Measurements from ENCODE around the gene AVPI1.
"Not testable (repeated sequence)": the region's sequence is repeated elsewhere in the genome, so short reads cannot be mapped to it uniquely, and the experiment has no call there.

Gene AVPI1

DNA sequence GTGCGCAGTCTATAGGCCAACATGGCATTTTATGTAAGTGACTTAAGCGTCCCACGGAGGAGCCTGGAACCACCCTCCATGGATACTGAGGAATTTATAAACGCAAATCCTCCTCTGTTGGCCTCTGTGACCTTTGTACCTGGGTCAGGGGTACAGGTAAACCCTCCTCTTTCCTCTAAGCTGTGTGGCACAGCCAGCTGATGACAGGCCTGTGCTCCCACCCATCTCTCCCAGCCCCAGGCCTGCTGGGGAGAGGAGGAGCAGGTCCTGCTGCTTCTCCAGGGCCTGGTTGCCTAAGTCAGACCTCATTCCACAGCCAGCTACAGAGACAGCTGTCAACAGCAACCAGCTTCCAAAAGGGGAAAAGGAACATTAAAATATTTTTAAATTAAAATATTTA, 5.0 kb downstream of the AVPI1 start:
- no peak for DNase-seq

DNA sequence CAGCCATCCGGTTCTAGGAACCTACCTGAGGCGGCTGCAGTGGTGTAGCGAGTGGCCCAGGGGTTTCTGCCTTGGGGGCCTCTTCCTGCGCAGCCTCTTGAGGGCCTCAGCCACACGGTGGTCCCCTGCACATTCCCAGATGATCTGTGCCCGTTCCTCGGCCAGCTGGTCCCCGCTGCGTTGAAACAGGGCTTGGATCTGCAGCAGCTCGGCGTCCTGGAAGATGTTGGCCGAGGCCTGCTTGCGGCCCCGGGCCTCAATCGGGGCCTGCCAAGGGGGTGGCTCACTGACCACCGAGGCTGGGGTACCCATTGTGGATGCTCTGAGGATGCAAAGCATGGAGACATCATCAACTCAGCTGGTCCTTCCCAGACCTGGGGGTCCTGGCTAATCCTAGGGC, 7.4 kb downstream of the AVPI1 start:
- no peak for DNase-seq

DNA sequence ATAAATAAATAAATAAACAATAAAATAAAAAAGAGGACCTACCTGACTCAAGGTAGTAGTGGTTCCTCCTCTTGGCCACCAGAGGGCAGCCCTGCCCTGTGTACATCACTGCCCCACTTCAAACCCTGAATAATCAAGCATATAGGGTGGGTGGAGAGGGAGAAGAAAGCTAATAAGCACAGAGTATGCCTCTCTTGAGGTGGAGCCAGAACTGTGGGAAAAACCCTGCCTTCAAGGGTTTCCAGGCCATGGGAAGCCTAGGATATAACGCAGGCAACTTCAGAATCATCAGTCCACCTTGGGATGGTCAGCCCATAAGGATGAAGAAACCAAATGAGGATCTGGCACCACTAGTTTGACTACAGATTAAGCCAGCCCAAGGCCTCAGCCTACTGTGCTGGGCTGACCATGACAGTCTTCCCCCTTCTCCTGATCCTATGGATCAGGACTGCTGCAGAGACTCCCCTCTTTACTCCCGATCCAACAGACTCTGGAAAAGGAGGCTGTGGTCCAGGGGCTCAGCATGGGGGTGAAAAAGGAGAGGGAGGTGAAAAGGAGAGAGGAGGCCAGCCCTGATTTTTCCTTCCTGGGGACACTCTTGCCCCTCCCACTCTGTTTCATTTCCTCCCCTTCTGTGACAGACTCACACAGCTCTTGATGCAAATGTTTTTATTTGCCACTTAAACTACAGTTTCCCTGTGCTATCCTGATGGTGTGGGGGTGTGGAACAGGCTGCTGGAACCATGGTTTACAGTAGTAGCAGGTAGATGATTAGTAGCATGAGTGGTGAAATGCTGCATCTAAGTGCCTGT, 10.1 kb downstream of the AVPI1 start:
- DNase-seq = peak; percentile 54

DNA sequence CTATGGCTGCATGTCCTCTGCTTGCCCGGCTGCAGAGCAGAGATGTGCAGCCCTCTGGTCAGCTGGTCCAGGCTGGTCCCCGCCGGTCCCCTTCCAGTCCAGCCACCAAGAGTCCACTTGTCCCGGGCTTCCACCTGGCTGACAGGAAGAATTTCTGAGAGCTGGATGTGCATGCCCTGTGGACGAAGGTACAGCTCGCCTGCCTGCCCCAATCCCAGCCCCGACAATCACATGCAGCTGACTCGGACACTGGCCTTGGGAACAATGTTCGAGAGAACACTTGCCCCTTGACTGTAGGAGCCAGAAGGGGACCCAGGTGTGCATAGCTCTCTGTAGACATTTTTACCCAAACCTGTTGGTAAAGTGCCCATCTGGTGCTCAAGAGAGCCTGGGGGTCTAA, 11.8 kb downstream of the AVPI1 start:
- DNase-seq = no peak

DNA sequence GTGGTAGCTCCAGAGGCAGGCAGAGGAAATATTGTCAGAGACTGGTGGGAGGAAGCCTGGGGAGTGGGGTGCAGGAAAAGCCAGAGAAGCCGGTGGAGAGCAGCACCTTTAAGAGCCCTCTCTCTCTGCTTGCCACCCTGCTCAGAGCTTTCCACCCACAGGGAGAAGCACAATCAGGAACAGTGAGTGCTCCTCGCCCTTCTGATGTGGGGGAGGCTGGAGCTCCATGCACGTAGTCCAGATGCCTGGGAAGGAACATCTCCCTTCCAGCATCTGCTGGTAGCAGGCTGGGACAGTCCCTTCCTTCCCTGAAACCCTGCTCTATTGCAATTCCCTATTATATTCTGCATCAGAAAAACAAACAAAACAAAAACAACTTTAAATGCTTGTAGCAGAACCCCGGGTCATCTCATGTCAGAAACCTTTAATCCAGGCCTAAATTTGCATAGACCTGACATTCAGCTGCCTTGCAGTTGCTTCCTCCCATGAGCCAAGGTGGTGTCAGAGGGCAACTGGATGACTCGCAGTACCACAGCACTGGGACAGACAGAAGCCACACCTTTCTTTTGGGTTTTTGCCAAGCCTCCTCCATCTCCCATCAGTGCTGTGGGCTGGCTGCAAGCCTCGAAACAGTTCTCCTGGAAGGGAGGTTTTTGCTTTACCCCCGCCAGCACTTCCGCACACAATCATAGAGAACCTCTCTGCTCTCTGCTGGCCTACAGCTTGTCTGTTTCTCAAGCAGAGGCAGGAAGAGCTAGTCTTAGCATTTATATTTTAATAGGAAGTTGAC, 13.1 kb downstream of the AVPI1 start:
- peak; percentile 17 for DNase-seq

DNA sequence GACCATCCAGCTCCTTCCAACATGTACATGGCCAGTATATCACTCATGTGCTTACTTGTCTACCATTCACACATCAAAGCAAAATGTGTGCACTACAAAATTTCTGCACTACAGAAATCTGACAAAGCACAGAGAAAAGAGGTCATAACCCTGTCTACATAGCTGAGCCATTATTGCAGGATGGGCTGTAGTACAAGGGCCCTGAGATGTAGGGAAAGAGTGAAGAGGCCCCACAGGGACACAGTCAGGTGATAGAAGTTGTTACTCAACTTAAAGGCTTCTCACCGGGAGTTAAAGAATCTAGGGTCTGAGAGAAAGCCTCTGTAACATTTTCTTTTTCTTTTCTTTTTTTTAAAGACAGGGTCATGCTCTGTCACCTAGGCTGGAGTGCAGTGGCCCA, 17.5 kb downstream of the AVPI1 start:
- no peak for DNase-seq

DNA sequence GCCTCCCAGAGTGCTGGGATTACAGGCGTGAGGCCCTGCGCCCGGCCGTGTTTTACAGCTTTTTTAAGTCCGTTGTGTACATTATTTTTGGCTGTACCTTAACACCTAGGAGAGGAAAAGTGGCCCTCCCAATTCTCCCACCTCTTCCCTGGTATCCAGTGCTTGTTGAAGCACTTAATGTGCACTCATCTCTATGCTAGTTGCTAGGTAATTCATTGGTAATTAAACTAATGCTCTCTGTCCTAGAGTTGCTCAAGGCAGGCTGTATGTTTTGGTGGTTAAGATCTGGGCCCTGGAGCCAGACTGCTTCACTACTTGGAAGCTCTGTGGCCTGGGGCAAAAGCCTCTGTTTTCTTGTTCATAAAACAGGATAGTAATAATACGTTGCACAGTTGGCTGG, 19.6 kb downstream of the AVPI1 start:
- no peak for DNase-seq

DNA sequence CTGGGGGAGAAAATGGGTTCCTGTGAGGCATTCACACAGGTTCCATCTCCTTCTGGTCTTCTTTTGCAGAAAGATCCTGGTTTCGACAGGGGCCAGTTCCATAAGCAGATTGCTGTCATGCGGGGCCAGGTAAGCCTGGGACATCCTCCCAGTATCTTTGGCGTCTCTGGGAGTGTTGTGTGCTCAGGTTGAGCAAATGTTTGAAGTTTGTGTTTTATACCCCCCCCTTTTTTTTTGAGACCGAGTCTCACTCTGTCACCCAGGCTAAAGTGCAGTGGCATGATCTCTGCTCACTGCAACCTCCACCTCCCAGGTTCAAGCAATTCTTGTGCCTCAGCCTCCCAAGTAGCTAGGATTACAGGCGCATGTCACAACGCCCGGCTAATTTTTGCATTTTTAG, 20.0 kb downstream of the AVPI1 start:
- no peak for DNase-seq

DNA sequence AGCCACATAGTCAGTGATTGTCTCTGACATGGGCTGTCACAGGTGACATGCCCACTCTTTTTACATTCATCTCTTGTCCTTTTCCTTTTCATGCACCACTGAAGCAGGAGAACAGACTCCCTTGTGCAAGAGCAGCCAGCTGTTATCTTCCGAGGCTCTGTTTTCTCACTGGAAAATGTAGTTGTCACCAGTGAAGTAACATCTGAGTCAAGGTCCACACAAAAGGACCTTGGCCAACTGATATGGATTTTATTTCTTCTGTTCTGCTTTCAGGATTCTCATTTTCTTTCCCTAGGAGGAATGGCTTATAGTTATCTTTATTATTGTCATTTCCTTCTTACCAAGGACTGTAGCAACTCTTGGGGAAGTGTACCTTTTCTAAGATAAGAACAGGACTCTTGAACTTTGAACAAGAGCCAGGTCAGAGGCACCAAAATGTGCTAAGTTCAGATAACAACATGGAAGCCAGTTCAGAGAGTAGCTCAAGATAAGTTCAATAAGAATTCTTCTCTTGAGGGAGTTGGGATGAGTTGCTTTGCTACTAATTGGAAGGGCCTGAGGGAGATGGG, 22.7 kb downstream of the AVPI1 start:
- no peak for DNase-seq

DNA sequence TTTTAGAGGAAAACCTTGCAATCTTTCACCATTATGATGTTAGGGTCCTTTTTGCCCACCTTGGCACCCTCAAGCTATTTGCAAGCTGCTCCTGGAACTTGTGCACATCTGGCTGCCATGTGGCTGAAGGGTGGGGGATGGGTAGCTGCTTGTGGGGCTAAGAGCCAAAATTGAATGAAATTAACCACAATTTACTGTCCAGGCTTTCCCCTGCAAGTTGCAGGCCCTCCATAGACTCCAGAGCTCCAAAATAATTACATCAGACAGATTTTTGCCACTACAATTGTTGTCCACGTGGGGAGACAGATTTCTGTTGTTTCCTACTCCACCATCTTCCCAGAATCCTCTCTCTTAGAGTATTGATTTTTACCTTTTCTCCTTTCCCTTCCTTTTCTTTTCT, 27.5 kb downstream of the AVPI1 start:
- DNase-seq = peak; percentile 15

DNA sequence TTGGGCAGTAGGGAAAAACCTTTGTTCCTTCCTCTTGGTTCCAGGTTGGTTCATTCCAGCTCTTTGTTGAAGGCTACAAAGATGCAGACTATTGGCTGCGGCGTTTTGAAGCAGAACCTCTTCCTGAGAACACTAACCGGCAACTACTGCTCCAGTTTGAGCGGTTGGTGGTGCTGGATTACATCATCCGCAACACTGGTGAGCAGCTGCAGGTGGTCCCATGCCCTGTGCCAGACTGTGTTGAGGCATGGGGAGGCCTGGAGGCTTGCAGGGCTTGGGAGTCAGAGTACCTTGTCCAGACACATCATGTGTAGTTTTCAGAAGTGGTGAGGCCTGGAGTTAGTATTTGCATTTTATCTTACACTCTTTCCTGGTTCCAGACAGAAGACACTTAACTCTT, 30.3 kb downstream of the AVPI1 start:
- no peak for DNase-seq

DNA sequence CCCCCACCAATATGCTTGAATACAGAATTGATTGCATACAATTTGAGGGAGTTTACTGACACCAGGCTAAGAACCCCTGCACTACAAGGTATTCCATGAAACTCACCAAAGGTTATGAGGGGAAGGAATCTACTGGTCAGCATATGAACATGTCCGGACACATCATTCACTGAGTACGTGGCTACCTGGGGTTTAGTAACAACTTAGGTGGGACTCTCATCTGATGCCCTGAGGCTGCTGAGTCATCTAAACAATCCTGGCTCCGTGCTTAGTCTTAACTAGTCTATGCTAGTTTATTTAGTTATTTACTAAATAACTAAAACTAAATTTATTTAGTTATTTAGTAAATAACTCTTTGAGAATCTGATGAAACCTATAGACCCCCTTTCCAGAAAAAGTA, 35.3 kb downstream of the AVPI1 start:
- no peak for DNase-seq

DNA sequence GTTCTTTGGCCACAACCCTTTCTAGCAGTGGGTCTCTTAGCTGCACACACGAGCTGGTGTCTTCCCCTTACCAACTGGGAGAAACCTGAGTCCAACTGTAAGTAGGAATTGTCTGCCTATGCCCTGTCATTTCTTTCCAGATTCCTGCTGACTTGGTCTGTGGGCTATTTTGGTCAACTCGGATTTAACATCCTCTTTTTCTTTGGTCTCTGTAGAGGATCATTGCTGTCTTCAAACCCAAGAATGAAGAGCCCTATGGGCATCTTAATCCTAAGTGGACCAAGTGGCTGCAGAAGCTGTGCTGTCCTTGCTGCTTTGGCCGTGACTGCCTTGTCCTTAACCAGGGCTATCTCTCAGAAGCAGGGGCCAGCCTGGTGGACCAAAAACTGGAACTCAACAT, 36.3 kb downstream of the AVPI1 start:
- DNase-seq = no peak

DNA sequence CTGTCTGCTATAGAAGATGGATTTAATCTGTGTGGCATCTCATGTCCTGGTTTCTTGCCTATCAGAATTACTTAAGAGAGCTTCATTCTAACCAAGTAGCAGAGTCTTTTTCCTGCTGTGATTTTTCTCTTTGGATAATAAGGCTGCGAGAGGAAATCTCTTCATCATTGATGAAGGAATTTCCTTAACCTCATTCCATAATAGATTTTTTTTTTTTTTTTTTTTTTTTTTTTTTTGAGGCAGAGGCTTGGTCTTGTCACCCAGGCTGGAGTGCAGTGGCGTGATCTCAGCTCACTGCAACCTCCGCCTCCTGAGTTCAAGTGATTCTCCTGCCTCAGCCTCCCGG, 37.7 kb downstream of the AVPI1 start:
- not testable (repeated sequence) for DNase-seq

DNA sequence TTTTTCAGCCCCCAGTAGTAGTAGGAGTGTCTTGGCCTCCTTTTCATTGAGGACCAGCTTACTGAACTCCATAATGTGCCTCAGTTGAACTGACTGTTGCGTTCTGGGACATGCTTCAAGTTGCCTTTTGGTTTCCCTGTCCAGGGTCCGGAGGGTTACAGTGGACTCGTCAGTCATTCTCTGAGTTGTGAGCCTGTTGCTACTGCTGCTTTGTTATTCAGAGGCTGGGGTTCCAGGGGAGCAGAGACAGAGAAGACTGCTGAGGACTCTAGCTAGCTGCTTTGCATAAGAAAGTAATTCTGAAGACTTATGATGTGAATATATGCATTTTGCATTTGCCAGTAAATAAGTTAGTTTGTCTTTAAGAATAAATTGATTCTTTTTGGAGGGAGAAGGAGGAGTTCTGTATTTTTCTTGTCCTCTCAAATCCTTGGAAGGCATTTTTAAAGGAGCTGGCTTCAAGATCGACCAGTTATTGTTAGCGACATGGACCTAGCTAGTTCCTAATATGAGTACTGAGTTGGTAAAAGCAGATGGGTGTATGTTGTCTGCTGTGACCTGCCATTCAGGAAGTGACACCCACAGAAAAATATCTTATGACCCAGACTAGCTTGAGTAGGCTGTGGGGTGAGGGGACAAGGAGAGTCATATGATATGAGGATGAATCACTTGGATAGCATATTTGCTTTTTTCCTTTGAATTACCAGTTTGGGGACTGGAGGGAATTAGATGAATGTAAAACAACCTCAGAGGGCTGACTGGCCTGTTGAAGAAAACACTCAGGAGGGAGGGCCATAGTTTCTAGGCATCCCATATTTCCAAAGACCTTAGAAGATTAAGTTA, 38.3 kb downstream of the AVPI1 start:
- DNase-seq = peak; percentile 11

DNA sequence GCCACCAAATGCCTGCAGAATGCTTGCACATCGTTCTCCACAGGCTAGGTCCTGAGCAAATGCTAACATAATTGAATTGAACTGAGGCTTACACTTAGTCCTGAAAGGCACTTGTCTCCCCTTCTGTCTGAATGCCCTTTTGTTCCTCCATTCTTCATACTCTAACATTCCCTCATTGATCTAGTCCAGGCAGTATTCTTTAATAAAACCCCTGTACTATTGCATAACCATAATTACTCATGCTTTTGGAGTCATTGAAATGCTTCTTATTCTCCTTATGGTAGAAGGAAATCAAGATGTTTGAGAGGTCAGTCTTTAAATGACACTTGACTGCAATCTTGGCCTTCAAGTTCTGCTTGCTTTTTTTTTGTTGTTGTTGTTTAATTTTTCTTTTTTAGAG, 39.5 kb downstream of the AVPI1 start:
- DNase-seq = no peak

DNA sequence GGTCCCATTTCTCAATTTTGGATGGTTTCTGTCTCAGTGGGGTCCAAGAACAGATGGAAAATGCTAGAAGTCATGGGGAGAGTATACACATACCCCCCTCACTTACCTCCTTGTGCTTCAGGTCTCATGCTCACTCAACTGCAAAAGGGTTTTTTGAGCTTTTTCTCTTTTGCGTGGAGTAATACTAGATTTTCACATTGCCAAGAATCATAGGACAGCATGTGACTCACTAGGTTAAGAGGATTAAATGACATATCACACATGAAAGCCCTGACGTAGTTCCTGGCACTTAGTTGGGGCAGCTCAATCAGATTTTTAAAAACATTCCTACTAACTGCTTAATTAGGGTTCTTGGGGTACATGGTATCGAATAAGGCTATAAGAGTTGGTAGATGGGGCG, 42.1 kb downstream of the AVPI1 start:
- DNase-seq = no peak

DNA sequence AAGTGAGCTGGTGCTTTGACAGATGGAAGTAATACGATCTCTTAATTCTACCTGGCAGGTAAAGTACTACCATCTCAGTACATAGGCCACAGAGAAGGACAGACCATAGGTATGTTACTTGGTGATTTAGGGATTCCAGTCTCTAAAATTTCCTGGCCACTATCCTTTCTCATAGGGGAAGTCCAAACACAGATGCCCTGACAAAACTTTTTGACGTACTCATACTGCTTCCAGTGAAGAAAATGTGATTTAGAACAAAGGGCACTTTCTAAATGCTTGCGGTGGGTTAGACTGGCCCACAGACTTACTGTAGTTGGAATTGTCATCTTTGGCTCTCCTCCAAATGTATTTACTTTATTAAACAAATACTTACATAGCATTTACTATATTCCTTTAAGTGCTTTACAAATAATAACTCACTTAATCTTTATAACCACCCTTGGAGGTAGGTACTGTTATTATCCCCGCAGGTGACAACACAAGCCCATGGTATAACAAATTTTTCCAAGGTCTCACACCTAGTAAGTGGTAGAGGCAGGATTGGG, 43.5 kb downstream of the AVPI1 start:
- peak; percentile 71 for DNase-seq

DNA sequence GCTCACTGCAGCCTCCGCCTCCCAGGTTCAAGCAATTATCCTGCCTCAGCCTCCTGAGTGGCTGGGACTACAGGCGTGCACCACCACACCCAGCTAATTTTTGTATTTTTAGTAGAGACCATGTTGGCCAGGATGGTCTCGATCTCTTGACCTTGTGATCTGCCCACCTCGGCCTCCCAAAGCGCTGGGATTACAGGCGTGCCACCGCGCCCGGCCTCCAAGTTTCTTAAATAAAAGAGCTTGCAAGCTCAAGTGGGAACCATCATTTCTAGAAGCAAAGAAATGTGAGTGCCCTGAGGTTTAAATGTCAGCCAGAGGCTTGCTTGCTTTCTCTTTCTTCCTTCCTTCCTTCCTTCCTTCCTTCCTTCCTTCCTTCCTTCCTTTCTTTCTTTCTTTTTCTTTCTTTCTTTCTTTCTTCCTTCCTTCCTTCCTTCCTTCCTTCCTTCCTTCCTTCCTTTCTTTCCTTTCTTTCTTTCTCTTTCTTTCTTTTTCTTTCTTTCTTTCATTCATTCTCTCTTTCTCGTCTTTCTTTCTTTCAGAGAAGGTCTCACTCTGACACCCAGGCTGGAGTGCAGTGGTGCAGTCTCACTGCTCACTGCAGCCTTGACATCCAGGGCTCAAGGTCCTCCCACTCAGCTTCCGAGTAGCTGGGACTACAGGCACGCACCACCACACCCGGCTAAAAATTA, 44.4 kb downstream of the AVPI1 start:
- DNase-seq = not testable (repeated sequence)

DNA sequence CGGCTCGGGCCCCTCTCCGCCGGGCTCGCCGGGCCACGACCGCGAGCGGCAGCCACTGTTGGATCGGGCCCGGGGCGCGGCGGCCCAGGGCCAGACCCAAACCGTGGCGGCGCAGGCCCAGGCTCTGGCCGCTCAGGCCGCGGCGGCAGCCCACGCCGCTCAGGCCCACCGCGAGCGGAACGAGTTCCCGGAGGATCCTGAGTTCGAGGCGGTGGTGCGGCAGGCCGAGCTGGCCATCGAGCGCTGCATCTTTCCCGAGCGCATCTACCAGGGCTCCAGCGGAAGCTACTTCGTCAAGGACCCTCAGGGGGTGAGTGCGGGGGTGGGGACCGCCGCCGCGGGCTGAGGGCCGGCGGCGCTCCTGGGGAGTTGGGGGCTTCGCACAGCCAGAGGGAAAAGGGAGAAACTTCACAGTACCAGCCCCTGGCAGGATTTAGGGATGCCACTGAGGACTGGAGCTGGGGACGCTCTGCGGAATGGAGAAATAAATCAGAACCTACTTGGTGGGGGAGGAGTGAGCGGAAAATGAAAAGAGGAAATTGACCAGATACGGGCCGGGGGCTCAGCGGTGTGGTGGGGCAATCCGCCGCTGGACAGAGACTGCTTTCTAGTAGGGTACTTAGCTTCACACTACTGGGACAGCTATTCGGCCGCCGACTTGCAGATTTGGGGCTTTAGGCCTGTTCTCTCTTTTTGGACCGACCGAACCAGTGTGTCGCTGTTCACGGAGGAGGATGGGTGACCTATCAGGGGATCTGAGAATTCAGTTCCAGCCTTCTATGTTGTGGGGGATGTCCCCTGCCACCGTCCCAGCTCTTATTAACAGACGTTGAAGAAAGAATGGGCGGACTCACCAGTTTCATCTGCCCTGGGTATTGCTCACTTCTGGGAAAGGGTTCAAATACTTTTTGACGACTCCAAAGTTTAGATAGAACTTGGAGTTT, 45.9 kb downstream of the AVPI1 start:
- peak; percentile 41 for DNase-seq

Measured in NCI-H69 (cell line).